Measurements from ENCODE around the gene ANKIB1. TPM values are rescaled to one million over a fixed set of nuclear protein-coding genes. Genes with fewer than 3 reads are reported as not detected.
"Not testable (repeated sequence)": the region's sequence is repeated elsewhere in the genome, so short reads cannot be mapped to it uniquely, and the experiment has no call there.

The ANKIB1 gene
- total RNA-seq, 3 donors from 2014 or later, result 34.7 to 74.8 (median 40.9) TPM

GRCh38 chr7:92437956-92438491, 192.2 kb downstream of the ANKIB1 start:
- ATAC-seq (no peak), DNase-seq (no peak)
- Histone ChIP-seq H3K36me3 (ENCODE audit: low read depth) (no peaks in the 10 kb centered on the region), H3K4me1 (ENCODE audit: low read depth) (no peaks in the 10 kb centered on the region), H3K4me3 (no peak overlapping the region), H3K9me3 (no peaks in the 10 kb centered on the region)
- intact Hi-C loops (cut with DNase I, micrococcal nuclease), result no loop called here
- TF ChIP-seq CTCF (IDR thresholded peaks at IDR 0.05), result no peak

DNA sequence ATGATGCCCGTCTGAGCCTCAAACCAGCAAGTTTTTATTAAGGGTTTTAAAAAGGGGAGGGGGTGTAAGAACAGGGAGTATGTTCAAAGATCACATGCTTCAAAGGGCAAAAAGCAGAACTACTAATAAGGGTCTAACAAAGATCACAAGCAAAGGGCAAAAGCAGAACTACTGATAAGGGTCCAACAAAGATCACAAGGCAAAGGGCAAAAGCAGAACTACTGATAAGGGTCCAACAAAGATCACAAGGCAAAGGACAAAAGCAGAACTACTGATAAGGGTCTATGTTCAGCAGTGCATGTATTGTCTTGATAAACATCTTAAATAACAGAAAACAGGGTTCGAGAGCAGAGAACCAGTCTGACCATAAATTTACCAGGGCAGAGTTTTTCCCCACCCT, 196.9 kb downstream of the ANKIB1 start:
- H3K4me1 ChIP-seq (ENCODE audit: low read depth); DNase-seq; H3K9me3 ChIP-seq; H3K4me3 ChIP-seq; intact Hi-C loops (cut with DNase I, micrococcal nuclease); H3K36me3 ChIP-seq (ENCODE audit: low read depth); ATAC-seq: not testable (repeated sequence)

- DNase-seq (peak in 1 of 3 donors; percentile 54), ATAC-seq (no peak)
- intact Hi-C loops (cut with DNase I, micrococcal nuclease), result no loop called here
- Histone ChIP-seq H3K9me3 (no peaks in the 10 kb centered on the region), H3K36me3 (ENCODE audit: low read depth) (no peaks in the 10 kb centered on the region), H3K4me1 (ENCODE audit: low read depth) (peaks cover 8% of the 10 kb centered on the region), H3K4me3 (peak overlapping the region; percentile 78)
- TF ChIP-seq CTCF (IDR thresholded peaks at IDR 0.05), result no peak
Measured at GRCh38 chr7:92446869-92447344, 201.1 kb downstream of the ANKIB1 start.

- no peaks in the 10 kb centered on the region for H3K9me3 ChIP-seq
- ATAC-seq, result peak; percentile 97
- peak within 1 kb of the TSS; percentile 78 for H3K4me3 ChIP-seq
- peaks cover 8% of the 10 kb centered on the region for H3K4me1 ChIP-seq (ENCODE audit: low read depth)
- intact Hi-C loops (cut with DNase I, micrococcal nuclease), result no loop called here
- peak; percentile 92 to 94 (median 93) for DNase-seq
- peak; percentile 89 for TF ChIP-seq CTCF (IDR thresholded peaks at IDR 0.05)
- no peaks in the 10 kb centered on the region for H3K36me3 ChIP-seq (ENCODE audit: low read depth)
Measured at GRCh38 chr7:92447345-92448204, 201.8 kb downstream of the ANKIB1 start, which contains the start of gene GATAD1. TSS of gene GATAD1 (plus strand) at chr7:92447482. CDS start at chr7:92447730, 248 bp downstream.

- ATAC-seq (peak; percentile 68), DNase-seq (peak; percentile 63 to 84 (median 74))
- H3K9me3 ChIP-seq, result no peaks in the 10 kb centered on the region
- TF ChIP-seq CTCF (IDR thresholded peaks at IDR 0.05), result no peak
- intact Hi-C loops (cut with DNase I, micrococcal nuclease), result no loop called here
- H3K36me3 ChIP-seq (ENCODE audit: low read depth), result no peaks in the 10 kb centered on the region
- H3K4me1 ChIP-seq (ENCODE audit: low read depth), result peaks cover 8% of the 10 kb centered on the region
- peak overlapping the region; percentile 78 for H3K4me3 ChIP-seq
Measured at GRCh38 chr7:92448205-92448747, 202.5 kb downstream of the ANKIB1 start.

Small RNA genes lying within 50 kb of the gene (microRNA-seq; reads per million reads assigned to microRNA genes)
- gene MIR1285-1, result not detected

Other genes with a start within 250 kb of the ANKIB1 start
- 100 to 1,000 TPM in 2 of 3 donors, 10 to 100 TPM in 1; 73.2 to 181 (median 133) TPM for gene CYP51A1, start 111.5 kb upstream of the ANKIB1 start, total RNA-seq
- gene LRRD1, start 66.8 kb upstream of the ANKIB1 start, total RNA-seq, result under 1 TPM in 1 of 3 donors, not detected in 2; 0.09 TPM
- 10 to 100 TPM; 34.9 to 45.9 (median 37.9) TPM for gene KRIT1, start 60 bp upstream of the ANKIB1 start, total RNA-seq
- gene GATAD1, start 201.5 kb downstream of the ANKIB1 start, total RNA-seq, result 10 to 100 TPM; 30.1 to 40.5 (median 37.9) TPM
- gene ERVW-1, start 232.0 kb downstream of the ANKIB1 start, total RNA-seq, result not detected